Stimulated activated naive B cell treated with anti-CD40 and anti-IgM and Interleukin-4, amounts not matched to agents 10 μg/mL and 1 μg/mL and 100 μg/mL, for 72 hours (primary cell): ENCODE measurements around the gene MACROD1.
A peak's percentile ranks its signal among the peaks of the same experiment; 100 is the strongest.

Experiments
- ATAC-seq, 2 donors: fragments of 150-1000 bp; cut with Tn5 transposase; replicated peaks; 2 replicates each; pipeline ENCODE4 v1.10.0; 2021; ENCODE audit warnings: moderate library complexity in 1 of 2
- DNase-seq: peaks from one replicate; pipeline ENCODE4 v3.0.0; 2021
- H3K27ac Mint-ChIP-seq: one replicate; pipeline ENCODE4 v1.8.0; 2022; ENCODE audit warnings: mild to moderate bottlenecking, mixed read lengths
- H3K27me3 Mint-ChIP-seq, 2 donors: one replicate each; pipeline ENCODE4 v1.8.0; 2022; ENCODE audit warnings: mixed read lengths in 2 of 2
- H3K36me3 Mint-ChIP-seq, 2 donors: one replicate each; pipeline ENCODE4 v1.8.0; 2022; ENCODE audit warnings: mixed read lengths in 2 of 2, mild to moderate bottlenecking in 1 of 2
- H3K4me1 Mint-ChIP-seq, 2 donors: one replicate each; pipeline ENCODE4 v1.8.0; 2022; ENCODE audit warnings: mixed read lengths in 2 of 2, mild to moderate bottlenecking in 1 of 2
- H3K4me3 Mint-ChIP-seq, 2 donors: one replicate each; pipeline ENCODE4 v1.8.0; 2022; ENCODE audit warnings: mild to moderate bottlenecking in 2 of 2, mixed read lengths in 2 of 2, moderate library complexity in 1 of 2
- H3K9me3 Mint-ChIP-seq, 2 donors: one replicate each; pipeline ENCODE4 v1.8.0; 2022; ENCODE audit warnings: mixed read lengths in 2 of 2, mild to moderate bottlenecking in 1 of 2

The MACROD1 gene

DNA sequence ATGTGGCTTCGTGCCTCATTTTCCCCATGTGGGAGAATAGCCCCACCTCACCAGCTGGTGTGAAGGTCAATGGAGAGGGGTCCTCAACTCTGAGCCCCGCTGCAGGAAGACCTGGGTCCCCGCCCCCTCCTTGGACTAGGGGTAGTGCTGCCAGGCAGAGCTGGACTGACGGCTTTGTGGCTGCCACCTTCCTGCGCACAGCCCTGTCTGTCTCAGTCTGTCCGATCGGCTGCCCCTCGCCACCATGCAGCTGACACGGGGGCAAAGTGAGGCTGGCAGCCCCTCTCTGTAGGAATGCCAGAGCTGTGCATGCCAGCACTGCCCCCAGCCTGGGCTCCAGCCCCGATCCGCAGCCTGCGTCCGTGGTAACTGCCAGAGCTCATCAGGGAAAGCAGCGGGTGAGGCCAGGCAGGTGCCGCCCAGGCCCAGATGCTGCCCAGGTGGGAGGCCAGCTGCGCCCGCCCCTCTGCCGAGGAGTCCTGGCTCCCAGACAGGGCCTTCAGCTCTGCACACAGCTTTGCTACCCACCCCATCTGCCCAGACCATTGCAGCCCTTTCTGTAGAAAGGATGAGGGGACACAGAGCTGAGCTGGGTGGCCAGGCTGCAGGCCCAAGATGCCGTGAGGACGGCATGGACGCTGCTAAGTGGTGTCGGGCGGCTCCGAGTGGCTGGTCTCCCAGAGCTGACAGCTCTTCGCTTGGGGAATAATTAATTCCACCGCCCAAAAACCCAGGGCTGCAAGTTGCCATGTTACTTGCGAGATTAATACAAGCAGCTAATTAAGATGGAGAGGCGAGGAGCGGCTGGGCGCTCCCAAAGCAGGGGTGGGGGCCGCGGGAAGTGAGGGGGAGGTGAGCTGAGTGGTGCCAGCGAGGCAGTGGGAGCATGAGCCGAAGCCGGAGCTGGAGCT lies 149.7 kb downstream of the MACROD1 start:
- peaks cover under 1% of the 10 kb centered on the region in 2 donors for H3K9me3 Mint-ChIP-seq
- no peak for ATAC-seq
- no peaks in the 10 kb centered on the region for H3K4me1 Mint-ChIP-seq
- no peak for DNase-seq
- peaks cover 4 to 6% of the 10 kb centered on the region in 2 donors for H3K27me3 Mint-ChIP-seq
- peaks cover 2 to 3% of the 10 kb centered on the region in 2 donors for H3K36me3 Mint-ChIP-seq
- H3K4me3 Mint-ChIP-seq, result no peak overlapping the region
- no peak overlapping the region for H3K27ac Mint-ChIP-seq

DNA sequence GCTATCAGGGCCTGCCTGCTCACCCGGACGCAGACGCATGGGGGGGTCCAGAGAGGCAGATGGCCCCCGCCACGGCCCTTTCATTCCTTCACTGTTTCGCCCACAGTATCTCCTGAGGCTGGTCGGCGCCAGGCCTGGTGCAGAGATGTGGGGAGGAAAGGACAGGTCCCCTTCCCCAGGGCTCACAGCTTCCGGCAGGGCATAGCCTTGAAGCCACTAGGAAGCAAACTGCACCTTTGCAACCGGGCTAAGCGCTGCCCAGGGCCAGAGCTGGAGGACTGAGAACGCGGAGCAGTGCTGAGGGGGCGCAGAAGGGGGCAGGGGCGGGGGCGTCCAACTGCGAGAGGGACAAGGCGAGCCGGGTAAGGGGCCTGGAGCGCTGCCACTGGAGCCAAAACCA lies 150.4 kb downstream of the MACROD1 start:
- Mint-ChIP-seq H3K27me3 (peaks cover 11 to 12% of the 10 kb centered on the region in 2 donors), H3K9me3 (peaks cover 8% of the 10 kb centered on the region in 2 donors), H3K36me3 (peaks cover 3 to 9% of the 10 kb centered on the region in 2 donors), H3K4me1 (no peaks in the 10 kb centered on the region), H3K27ac (no peak overlapping the region), H3K4me3 (no peak overlapping the region)
- ATAC-seq (no peak), DNase-seq (no peak)

- peaks cover 16 to 18% of the 10 kb centered on the region in 2 donors for H3K27me3 Mint-ChIP-seq
- no peak overlapping the region for H3K4me3 Mint-ChIP-seq
These were observed 151.6 kb downstream of the MACROD1 start for GRCh38 chr11:64014356-64014755.

GRCh38 chr11:64013141-64013896 lies 152.6 kb downstream of the MACROD1 start:
- H3K27me3 Mint-ChIP-seq, result peaks cover 19 to 28% of the 10 kb centered on the region in 2 donors
- no peak overlapping the region for H3K4me3 Mint-ChIP-seq
- peaks cover 13 to 14% of the 10 kb centered on the region in 2 donors for H3K9me3 Mint-ChIP-seq
- peaks cover 0 to under 1% of the 10 kb centered on the region in 2 donors for H3K4me1 Mint-ChIP-seq
- no peak overlapping the region for H3K27ac Mint-ChIP-seq
- DNase-seq (no peak), ATAC-seq (no peak)
- peaks cover 7 to 15% of the 10 kb centered on the region in 2 donors for H3K36me3 Mint-ChIP-seq

More at GRCh38 chr11:64014356-64014755, 151.6 kb downstream of the MACROD1 start:
- Mint-ChIP-seq H3K9me3 (peaks cover 13 to 14% of the 10 kb centered on the region in 2 donors), H3K36me3 (peaks cover 7 to 15% of the 10 kb centered on the region in 2 donors), H3K4me1 (no peaks in the 10 kb centered on the region), H3K27ac (no peak overlapping the region)
- ATAC-seq (no peak), DNase-seq (no peak)

- Mint-ChIP-seq H3K9me3 (peaks cover 13 to 14% of the 10 kb centered on the region in 2 donors), H3K4me3 (no peak overlapping the region), H3K27ac (no peak overlapping the region), H3K27me3 (peaks cover 38 to 48% of the 10 kb centered on the region in 2 donors), H3K4me1 (peaks cover 15 to 20% of the 10 kb centered on the region in 2 donors), H3K36me3 (peaks cover 12 to 19% of the 10 kb centered on the region in 2 donors)
- no peak for ATAC-seq
- no peak for DNase-seq
These were observed 154.5 kb downstream of the MACROD1 start for GRCh38 chr11:64011371-64011770.

DNA sequence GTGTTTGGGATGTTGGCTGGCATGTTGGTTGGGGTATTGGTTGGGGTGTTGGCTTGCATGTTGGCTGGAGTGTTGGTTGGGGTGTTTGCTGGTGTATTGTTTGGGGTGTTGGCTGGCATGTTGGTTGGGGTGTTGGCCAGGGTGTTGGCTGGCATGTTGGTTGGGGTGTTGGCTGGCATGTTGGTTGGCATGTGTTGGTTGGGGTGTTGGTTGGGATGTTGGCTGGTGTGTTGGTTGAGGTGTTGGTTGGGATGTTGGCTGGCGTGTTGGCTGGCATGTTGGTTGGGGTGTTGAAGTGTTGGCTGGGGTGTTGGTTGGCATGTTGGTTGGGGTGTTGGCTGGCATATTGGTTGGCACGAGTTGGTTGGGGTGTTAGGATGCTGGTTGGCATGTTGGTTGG lies 155.1 kb downstream of the MACROD1 start:
- Mint-ChIP-seq H3K4me1 (peaks cover 15 to 21% of the 10 kb centered on the region in 2 donors), H3K4me3 (no peak overlapping the region), H3K9me3 (peaks cover 13 to 14% of the 10 kb centered on the region in 2 donors), H3K27me3 (peaks cover 42 to 53% of the 10 kb centered on the region in 2 donors), H3K27ac (no peak overlapping the region), H3K36me3 (peaks cover 12 to 19% of the 10 kb centered on the region in 2 donors)
- ATAC-seq, result no peak
- DNase-seq, result no peak

GRCh38 chr11:64009710-64010109 lies 156.2 kb downstream of the MACROD1 start:
- H3K4me3 Mint-ChIP-seq, result no peak overlapping the region
- peaks cover 48 to 60% of the 10 kb centered on the region in 2 donors for H3K27me3 Mint-ChIP-seq
- DNase-seq (no peak), ATAC-seq (no peak)
- peaks cover 15 to 21% of the 10 kb centered on the region in 2 donors for H3K4me1 Mint-ChIP-seq
- no peak overlapping the region for H3K27ac Mint-ChIP-seq
- peaks cover 13 to 14% of the 10 kb centered on the region in 2 donors for H3K9me3 Mint-ChIP-seq
- H3K36me3 Mint-ChIP-seq, result peaks cover 12 to 19% of the 10 kb centered on the region in 2 donors

- Mint-ChIP-seq H3K36me3 (peaks cover 12 to 19% of the 10 kb centered on the region in 2 donors), H3K9me3 (peaks cover 13 to 14% of the 10 kb centered on the region in 2 donors), H3K4me3 (no peak overlapping the region), H3K27ac (no peak overlapping the region), H3K27me3 (peaks cover 51 to 60% of the 10 kb centered on the region in 2 donors), H3K4me1 (peaks cover 15 to 21% of the 10 kb centered on the region in 2 donors)
- DNase-seq, result no peak
- no peak for ATAC-seq
These were observed 156.8 kb downstream of the MACROD1 start for GRCh38 chr11:64008914-64009633.

DNA sequence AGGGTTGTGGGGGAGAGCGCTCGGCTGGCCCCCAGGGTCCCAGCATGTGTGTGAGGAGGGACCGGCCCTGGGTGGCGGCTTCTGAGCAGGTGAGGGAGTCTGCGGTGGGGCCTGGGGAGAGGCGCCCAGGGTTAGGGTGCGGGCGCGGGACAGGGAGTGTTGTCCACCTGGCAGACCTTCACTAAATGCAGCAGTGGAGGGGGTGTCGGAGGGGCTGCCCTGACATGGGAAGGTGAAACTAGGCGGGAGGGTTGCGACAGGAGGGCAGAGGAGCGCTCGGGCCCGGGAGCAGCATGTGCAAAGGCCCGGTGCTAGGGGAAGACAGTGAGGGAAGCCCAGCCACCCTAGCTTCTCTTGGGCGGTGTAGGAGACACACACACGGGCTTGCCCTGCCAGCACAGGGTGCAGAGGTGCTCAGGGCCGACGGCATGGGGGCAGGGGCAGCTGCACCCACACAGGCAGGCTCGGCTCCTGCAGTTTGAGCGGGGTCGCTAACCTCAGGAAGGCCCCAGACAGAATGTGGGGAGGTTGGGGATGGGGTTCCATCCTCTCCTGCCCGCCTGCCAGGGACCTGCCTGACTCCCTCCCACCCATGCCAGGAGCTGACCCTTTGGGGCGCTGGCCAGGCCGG lies 157.5 kb downstream of the MACROD1 start:
- H3K27me3 Mint-ChIP-seq, result peaks cover 51 to 60% of the 10 kb centered on the region in 2 donors

DNA sequence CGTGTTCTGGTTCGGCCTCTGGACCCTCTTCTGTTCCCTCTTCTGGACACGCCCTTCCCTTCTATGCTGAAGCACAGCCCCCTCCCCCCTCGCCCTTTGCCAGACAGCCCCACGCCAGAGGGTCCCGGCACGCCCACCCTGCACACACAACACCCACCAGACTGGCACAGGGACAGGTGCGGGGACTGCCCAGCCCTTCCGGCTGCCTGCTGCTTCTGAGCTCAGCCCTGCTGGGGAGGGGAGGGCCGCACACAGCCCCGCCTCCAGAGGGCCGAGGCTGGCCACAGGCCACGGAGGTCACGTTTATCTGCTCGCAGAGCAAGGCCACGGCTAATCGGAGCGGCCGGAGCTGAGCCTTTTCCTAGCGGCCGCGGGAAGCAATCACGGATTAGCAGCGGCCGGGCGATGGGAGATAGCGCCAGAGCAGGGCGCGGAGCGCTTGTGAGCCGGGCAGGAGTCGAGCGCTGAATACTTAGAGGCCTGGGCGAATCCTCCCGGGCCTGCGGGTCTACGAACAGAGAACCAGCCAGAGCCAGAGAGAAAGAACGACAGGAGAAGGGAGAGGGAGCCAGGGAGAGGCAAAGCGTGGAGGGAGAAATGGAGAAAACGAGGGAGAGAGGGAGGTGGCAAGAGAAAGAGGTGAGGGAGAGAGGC lies 158.2 kb downstream of the MACROD1 start:
- peaks cover 13 to 14% of the 10 kb centered on the region in 2 donors for H3K9me3 Mint-ChIP-seq
- H3K27ac Mint-ChIP-seq, result no peak overlapping the region
- peak overlapping the region; percentile 78 to 81 for H3K4me3 Mint-ChIP-seq
- H3K27me3 Mint-ChIP-seq, result peaks cover 51 to 61% of the 10 kb centered on the region in 2 donors
- H3K36me3 Mint-ChIP-seq, result peaks cover 10 to 19% of the 10 kb centered on the region in 2 donors
- peak; percentile 71 to 78 for ATAC-seq
- no peak for DNase-seq
- peaks cover 15 to 22% of the 10 kb centered on the region in 2 donors for H3K4me1 Mint-ChIP-seq

More for the DNA sequence above, 157.5 kb downstream of the MACROD1 start:
- H3K9me3 Mint-ChIP-seq, result peaks cover 13 to 14% of the 10 kb centered on the region in 2 donors
- DNase-seq, result no peak
- peak overlapping the region; percentile 78 to 81 for H3K4me3 Mint-ChIP-seq
- H3K4me1 Mint-ChIP-seq, result peaks cover 15 to 21% of the 10 kb centered on the region in 2 donors
- no peak for ATAC-seq
- no peak overlapping the region for H3K27ac Mint-ChIP-seq
- H3K36me3 Mint-ChIP-seq, result peaks cover 10 to 19% of the 10 kb centered on the region in 2 donors

GRCh38 chr11:64007160-64007628 lies 158.7 kb downstream of the MACROD1 start:
- ATAC-seq (peak; percentile 19 to 29), DNase-seq (no peak)
- H3K36me3 Mint-ChIP-seq, result peaks cover 10 to 19% of the 10 kb centered on the region in 2 donors

DNA sequence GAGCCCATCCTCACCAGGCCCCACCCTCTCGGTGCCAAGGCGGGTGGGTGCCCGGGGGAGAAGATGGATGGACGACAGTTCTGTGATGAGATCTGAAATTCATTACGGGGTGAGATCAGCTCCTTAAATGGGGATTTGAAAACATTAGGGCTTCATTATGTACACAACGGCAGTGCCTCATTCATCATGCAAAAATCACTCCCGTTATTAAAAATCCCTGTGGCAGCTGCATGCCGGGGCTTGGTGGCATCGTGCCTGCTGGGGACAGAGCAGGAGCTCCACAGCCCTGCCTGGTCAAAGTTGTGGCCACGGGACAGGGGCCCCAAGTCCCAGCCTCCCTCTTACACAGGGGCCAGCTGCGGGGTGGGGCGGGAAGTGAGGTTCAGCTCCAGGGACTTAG lies 159.5 kb downstream of the MACROD1 start:
- Mint-ChIP-seq H3K4me1 (peaks cover 19 to 35% of the 10 kb centered on the region in 2 donors), H3K27ac (no peak overlapping the region), H3K4me3 (no peak overlapping the region), H3K27me3 (peaks cover 56 to 72% of the 10 kb centered on the region in 2 donors), H3K36me3 (peaks cover 10 to 19% of the 10 kb centered on the region in 2 donors), H3K9me3 (peaks cover 13 to 14% of the 10 kb centered on the region in 2 donors)
- DNase-seq, result no peak
- no peak for ATAC-seq

More at GRCh38 chr11:64007160-64007628, 158.7 kb downstream of the MACROD1 start:
- peaks cover 17 to 28% of the 10 kb centered on the region in 2 donors for H3K4me1 Mint-ChIP-seq
- peak overlapping the region; percentile 78 to 81 for H3K4me3 Mint-ChIP-seq
- peaks cover 51 to 67% of the 10 kb centered on the region in 2 donors for H3K27me3 Mint-ChIP-seq
- H3K9me3 Mint-ChIP-seq, result peaks cover 13 to 14% of the 10 kb centered on the region in 2 donors
- H3K27ac Mint-ChIP-seq, result peak overlapping the region; percentile 57
